Stimulated activated CD4-positive, alpha-beta T cell treated with anti-CD3 and anti-CD28 coated beads, Interleukin-12 subunit alpha, Interleukin-12 subunit beta, amount 100 ng/mL, for 48 hours (primary cell): ENCODE measurements around the gene SRPK3.
"Not testable (repeated sequence)": the region's sequence is repeated elsewhere in the genome, so short reads cannot be mapped to it uniquely, and the experiment has no call there.

ENCODE experiments used
- DNase-seq, 3 donors: peaks; one replicate each; pipeline ENCODE4 v3.0.0-alpha.2; 2020; ENCODE audit warnings: low read depth in 2 of 3, low spot score in 1 of 3

The SRPK3 gene, protein sequence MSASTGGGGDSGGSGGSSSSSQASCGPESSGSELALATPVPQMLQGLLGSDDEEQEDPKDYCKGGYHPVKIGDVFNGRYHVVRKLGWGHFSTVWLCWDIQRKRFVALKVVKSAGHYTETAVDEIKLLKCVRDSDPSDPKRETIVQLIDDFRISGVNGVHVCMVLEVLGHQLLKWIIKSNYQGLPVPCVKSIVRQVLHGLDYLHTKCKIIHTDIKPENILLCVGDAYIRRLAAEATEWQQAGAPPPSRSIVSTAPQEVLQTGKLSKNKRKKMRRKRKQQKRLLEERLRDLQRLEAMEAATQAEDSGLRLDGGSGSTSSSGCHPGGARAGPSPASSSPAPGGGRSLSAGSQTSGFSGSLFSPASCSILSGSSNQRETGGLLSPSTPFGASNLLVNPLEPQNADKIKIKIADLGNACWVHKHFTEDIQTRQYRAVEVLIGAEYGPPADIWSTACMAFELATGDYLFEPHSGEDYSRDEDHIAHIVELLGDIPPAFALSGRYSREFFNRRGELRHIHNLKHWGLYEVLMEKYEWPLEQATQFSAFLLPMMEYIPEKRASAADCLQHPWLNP

DNA sequence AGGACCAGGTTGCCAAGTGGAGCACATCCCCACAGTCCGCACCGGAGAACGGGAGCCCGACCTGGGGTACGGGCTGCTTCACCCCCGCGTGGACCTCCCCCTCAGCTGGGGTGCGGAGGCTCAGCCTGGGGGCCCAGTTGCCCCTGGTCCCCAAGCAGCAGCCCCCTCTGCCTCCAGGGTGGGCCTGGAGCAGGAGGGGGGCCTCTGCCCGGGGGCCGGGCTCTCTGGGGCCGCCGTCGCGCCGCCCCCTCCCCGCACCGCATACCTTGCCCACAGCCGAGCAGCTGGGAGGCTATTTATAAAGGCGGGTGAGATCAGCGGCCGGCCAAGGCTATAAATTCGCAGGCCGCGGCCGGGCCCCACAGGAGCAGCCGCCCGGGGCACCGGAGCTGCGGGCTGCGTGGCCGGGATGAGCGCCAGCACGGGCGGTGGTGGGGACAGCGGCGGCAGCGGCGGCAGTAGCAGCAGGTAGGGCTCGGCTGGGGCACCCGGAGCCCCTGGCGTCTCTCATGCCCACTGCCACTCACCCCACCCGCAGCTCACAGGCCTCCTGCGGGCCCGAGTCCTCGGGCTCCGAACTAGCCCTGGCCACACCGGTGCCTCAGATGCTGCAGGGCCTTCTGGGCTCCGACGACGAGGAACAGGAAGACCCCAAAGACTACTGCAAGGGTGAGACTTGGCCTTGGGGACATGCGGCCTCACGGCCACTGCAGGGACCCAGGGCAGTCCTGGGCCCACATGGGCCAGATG lies at the start of gene SRPK3:
TSS of gene SRPK3 (plus strand) at position 364 of the 750 bp plus-strand sequence. CDS start at position 410, 46 bp downstream.
- no peak for DNase-seq

DNA sequence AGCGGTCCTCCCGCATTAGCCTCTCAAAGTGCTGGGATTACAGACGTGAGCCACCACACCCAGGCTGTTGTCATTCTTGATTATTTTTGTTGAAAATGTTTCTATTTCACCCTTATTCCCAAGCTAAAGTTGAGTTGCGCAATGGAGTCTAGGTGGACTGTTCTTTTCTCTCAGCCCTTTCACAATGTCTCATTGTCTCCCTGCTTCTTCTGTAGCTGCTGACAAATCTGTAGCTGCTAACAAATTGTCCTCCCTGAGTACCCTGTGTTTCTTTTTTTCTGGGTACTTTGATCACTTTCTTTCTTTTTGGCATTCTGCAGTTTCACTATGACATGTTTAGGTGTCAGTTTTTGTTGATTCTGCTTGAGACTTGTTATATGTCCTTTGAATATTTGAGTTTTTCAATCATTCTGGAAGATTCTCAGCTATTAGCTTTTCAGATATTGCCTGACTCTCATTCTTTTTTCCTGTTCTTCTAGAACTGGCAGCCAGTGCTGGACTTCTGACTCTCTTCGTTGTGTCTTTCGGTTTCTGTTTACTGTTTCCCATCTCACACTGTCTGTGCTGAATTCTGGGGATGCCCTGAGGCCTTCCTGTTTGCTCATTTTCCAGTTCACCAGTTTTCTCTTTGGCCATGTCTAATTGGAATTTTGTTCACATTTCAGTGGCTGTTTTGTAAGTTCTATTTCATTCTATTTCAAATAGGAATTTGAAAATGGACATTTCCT lies 49.6 kb upstream of the SRPK3 start:
- DNase-seq: no peak

DNA sequence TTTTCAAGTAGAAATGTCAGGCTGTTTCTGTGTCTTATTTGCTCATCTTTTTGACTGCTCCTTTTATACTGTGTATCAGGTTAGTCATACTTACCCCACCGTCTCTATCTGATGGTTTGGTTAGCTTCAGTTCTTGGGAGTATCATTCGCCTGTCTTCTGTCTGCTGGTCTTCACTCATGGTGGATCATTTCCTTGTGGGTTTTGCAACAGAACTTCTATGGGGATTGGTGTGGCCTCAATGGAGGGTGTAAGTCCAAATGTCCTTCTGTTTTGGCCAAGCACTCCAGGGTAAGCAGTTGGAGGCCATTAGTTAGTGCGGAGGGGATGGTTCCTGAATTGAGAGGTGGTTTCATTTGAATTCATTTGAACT lies 49.0 kb upstream of the SRPK3 start:
- DNase-seq: no peak

DNA sequence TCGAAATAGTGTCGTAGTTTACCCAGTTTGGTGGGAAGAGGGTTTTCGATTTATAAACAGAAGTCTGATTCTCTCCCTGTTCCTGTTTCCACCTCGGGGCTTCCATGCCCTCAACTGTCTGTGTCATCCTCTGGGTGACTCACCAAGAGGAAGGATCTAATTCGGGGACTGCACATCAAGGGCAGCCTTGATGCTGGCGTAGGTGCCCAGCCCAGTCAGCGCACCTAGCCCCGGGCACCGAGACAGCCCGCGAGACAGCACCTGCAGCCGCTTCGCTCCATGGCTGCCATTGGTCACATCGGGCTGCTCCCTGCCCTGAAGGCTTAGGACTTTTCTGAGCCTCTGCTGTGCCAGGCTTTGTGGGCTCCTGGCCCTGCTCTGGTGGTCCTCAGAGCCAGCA lies 48.4 kb upstream of the SRPK3 start:
- DNase-seq: no peak

DNA sequence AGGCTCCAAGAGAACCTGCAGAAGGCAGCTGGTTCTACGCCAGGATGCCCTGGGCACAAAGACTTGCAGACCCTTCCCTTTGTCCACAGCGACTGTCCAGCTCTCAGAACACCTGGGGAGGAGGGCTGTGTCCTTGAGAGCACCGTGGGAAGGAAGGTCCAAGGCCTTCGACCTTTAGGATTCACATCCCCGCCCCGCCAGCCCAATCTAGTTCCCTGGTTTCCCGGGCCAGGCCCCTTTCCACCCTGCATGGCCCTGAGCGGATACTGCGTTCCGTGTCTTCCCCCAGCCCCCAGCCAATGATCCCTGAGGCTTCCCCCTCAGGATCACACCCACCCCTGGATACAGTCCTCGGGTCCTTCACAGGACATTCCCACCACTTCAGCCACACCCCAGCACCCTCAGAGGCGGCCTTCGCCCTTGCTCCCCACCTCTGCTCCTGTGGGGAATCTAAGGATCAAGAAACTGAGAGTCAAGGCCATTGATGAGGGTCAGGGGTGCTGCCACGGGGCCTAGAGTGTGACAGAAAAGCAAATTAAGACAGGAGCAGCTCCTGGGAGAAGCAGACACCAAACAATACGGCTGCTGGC lies 47.1 kb upstream of the SRPK3 start:
- no peak for DNase-seq

DNA sequence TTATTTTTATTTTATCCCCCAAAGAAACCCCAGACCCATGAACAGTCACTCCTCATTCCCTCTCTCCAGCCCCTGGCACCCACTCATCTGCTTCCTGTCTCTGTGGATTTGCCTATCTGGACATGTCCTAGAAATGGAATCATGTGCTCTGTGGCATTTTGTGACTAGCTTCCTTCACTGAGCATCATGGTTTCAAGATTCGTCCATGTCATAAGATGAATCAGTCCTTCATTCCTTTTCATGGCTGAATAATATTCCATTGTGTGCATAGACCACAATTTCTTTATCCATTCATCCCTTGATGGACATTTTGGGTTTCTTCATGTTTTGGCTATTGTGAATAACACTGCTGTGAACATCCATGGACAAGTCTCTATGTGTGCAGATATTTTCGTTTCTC lies 46.0 kb upstream of the SRPK3 start:
- DNase-seq: no peak

DNA sequence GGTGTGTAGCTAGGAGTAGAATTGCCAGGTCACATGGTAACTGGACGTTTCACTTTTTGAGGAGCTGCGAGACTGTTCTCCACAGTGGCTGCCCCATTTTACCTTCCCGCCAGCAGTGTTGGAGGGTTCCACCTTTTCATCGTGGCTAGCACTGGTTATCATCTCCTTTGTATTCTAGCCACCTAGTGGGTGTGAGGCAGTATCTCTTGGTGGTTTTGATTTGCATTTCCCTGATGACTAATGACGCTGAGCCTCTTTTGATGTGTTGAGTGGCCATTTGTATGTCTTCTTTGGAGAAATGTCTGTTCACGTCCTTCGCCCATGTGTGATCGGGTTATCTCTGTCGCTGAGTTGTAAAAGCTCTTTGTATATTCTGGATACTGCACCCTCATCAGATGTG lies 45.6 kb upstream of the SRPK3 start:
- no peak for DNase-seq

DNA sequence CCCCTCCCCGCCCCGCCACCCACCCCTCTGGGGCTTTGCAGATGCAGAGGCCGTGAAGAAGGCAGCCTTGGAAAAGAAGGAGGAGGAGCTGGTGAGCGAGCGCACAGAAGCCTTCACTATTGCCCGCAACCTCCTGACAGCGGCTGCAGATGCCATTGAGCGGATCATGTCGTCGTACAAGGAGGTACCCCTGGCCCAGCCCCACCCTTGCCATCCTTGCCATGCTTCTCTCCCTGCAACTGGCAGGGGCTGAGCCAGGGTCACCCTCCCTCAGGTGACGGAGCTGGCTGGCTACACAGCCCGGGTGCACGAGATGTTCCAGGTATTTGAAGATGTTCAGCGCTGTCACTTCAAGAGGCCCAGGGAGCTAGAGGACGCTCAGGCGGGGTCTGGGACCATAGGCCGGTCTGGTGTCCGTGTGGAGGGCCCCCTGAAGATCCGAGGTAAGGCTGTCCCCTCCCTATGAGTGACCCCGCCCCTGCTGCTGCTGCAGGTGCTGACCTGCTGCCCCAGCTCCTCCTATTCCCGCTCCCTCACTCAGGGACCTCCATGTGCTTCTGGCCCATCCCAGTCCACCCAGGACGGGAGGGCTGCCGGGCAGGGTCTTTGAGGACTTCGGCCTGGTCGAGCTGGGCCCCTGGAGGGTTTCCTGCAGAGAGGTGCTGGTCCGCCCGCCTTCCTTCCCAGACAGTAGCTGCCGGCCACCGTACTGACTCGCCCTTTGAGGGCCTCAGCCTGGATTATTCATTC lies 44.6 kb upstream of the SRPK3 start:
- DNase-seq: no peak

DNA sequence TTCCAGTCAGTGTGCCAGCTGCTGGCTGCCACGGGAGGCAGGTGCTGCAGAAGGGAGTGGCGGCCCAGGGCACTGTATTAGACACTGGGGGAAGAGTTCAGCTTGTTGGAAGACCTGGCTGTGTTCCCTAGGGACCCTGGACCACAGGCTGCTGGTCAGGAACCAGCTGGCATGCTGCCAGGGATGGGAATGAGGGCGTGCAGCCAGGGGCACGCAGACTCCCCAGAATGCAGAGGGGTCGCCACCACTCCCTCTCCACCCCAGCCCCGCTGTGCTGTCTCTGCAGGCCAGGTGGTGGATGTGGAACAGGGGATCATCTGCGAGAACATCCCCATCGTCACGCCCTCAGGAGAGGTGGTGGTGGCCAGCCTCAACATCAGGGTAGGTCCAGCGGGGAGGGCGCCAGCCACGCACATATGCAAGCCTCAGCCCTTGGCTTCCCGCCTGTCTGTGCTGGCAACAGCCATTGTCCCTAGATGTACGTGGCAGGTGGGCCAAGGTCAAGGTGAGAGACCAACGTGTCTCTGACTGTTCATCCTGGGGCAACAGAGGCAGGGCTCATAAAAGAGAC lies 43.9 kb upstream of the SRPK3 start:
- no peak for DNase-seq

DNA sequence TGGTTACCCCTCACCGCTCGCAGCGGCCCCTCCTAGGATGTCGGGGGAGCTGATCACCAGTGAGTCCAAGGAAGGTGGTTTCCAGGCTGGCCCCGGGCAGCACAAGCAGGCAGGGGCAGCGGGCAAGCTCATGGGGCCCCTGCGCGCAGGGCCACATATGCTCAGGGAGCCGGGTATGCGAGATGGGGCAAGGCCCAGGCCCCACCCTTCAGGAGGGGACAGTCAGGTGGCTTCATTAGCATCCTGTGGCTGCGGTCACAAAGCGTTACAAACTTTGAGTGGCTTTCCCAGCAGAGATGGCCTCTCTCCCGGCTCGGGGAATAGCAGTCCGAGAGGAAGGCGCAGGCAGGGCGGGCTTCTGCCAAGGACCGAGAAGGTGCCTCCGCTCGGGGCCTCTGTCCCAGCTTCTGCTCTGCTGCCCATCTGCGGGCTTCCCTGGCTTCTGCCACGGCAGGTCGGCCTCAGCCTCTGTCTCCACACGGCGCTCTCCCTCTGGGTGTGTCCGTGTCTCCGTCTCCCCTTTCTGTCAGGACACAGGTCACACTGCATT lies 42.7 kb upstream of the SRPK3 start:
- no peak for DNase-seq

DNA sequence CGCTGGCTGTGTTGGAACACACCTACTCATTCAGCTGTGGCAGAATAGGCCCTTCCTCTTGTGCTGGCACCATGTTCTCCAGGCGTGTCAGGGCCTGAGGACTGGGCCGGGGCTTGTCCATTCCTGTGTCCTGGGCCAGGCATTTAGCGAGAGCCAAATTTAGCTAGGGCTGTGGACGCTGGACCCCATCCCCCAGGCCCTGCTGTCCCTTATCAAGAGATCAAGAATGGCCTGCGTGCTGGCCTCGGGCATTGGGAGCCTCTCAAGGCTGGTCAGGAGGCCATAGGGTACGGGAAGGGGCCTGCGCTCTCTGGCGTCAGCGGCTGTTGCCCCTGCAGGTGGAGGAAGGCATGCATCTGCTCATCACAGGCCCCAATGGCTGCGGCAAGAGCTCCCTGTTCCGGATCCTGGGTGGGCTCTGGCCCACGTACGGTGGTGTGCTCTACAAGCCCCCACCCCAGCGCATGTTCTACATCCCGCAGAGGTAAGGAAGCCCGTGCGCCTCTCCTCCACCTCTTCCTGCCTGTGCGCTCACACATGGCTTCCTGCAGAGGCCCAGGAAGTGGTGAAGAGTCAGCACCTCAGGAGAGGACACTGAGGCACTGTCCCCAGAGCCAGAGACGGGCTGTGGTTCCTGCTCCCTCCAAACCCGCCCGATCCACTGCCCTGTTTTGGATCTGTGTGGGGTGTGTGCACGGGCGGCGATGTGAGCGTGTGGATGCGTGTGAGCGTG lies 40.9 kb upstream of the SRPK3 start:
- DNase-seq: no peak

DNA sequence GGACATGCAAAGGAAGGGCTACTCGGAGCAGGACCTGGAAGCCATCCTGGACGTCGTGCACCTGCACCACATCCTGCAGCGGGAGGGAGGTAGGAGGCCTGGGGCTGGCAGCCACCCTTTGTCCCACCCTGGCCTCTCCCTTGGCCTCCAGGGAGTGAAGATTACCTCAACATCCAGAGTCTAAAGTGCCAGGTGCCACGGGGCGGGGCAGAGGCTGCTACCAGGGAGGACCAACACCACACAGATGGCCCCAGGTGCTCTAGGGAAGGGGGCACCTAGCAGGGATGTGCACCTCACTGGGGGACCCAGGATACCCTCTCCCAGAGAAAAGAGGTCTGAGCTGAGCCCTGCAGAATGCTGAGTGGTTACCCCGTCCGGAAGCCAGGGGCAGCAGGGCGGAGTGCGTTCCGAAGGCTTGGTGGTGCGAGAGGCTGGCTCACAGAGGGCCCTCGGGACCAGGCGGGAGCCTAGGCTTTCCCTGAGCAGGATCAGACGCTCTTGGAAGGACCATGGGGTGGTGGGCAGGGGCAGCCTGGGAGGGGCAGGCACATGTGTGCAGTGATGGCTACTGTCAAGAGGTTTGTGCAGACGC lies 40.1 kb upstream of the SRPK3 start:
- DNase-seq: no peak

DNA sequence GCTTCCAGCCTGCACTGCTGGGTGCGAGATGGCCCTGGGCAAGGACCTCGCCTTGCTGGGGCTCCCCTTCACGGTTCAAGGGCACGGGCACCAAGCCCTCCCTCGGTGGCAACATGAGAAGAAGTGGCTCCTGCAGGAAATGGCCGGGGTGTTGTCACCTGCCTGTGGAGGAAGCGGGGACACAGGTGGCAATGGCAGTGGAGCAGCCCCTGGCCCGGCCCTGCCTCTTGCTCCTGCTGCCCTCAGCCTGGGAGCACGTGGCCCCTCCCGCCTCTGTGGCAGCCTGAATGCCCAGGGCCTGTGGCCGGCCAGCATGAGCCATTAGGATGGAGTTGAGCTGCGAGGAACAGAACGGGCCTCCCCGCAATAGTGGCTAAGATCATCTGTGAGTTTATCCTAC lies 39.4 kb upstream of the SRPK3 start:
- no peak for DNase-seq

DNA sequence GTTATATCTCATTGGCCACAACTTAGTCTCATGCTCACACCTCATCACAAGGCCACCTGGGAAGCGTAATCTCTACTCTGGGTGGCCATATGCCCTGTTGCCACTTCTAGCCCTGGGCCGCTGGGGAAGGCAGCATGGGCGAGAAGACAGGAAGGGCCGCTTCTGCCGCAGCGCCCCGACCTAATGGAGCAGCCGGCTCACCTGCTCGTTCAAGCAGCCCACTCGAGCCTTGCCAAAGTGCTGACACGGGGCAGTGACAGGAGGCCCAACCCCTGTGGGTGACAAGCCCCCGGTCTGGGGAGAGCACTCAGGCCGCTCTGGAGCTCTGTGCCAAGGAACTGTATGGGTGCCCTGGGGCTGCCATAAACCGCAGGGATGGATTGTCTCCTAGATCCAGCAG lies 38.7 kb upstream of the SRPK3 start:
- DNase-seq: not testable (repeated sequence)

DNA sequence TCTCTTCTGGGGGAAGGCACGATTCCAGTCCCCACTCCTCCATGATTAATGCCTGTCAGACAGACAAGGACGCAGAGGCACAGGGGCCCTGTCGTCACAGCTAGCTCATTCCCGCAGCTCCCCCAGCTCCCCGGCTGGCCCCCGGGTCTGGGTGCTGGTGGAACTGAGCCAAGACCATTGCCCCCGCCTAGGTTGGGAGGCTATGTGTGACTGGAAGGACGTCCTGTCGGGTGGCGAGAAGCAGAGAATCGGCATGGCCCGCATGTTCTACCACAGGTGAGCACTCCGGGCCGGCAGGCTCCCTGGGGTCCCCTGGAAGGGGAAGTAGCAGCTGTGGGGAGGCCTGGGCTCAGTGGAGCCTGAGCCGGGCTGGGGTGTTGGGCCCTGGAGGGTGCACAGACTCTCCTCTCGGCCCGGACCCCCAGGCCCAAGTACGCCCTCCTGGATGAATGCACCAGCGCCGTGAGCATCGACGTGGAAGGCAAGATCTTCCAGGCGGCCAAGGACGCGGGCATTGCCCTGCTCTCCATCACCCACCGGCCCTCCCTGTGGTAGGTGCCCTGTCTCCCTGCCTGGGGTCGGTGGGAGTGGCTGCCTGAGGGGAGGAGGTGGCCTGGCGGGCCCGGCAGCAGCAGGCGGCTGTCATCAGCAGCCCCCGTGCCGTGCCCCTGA lies 37.9 kb upstream of the SRPK3 start:
- not testable (repeated sequence) for DNase-seq

DNA sequence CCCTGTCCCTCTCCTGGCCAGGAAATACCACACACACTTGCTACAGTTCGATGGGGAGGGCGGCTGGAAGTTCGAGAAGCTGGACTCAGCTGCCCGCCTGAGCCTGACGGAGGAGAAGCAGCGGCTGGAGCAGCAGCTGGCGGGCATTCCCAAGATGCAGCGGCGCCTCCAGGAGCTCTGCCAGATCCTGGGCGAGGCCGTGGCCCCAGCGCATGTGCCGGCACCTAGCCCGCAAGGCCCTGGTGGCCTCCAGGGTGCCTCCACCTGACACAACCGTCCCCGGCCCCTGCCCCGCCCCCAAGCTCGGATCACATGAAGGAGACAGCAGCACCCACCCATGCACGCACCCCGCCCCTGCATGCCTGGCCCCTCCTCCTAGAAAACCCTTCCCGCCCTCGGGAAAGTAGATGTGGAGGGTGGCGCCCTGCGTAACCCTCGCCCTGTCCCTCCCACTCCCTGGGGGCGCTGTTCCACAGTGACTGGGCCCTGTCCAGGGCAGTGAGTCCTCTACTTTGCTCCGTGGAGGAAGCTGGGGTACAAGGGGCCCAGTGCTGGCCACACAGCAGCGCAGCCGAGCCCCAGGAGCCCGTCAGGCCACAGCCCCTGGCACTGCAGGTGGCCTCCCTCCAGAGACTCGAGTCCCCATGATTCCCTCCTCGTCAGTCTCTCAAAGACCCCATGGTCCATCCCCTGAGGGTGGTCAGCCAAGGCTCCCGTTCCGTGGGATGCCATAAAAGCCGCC lies 37.2 kb upstream of the SRPK3 start:
- DNase-seq: not testable (repeated sequence)

DNA sequence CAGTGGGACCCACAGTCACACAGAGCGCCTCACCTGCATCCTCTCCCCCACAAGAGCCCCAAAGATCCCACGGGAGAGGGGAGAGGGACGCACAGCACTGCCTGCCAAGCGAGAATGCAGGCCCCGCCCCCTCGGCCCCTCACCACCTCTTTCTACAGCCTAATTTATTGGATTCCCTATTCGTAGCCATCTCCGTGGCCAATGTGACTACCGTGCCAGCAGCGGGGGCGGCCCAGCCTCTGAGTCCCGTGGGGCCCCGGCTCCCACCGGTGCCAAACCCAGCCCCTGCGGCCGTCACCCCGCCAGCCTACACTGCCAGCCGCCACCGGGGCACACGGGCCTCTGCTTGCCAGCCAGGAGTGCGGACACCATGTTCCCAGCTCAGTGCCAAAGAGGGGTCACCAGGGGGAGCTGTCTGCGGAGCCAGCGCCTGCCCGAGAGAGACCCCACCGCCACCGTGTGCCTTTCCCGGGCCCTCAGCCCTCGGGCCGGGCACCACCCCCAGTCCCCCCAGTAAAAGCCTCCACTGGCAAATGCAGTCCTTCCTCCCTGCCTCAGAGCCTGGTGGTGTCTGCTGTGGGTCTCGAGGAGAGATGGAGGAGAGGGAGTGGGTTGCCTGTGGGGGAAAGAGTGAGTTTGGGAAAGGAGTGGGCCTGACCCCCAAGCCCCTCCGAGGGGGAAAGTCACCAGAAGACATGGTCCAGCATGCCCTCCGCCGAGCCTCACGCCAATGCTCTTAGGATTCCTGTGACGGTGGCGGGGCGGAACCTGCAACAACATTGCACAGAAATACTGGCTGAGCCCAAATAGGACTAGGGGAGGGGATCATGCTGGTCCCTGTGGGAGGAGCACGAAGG lies 36.4 kb upstream of the SRPK3 start:
- no peak for DNase-seq
